Hepatic stellate cell (primary cell): ENCODE measurements around the gene RNF222.
A peak's percentile ranks its signal among the peaks of the same experiment; 100 is the strongest.

Experiments used
- DNase-seq: peaks from one replicate; pipeline ENCODE4 v3.0.0; 2011; ENCODE audit warnings: low spot score

RNF222 gene, protein sequence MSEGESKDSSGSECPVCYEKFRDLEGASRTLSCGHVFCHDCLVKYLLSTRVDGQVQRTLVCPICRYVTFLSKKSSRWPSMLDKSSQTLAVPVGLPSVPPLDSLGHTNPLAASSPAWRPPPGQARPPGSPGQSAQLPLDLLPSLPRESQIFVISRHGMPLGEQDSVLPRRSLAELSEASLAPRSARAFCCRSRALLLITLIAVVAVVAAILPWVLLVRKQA

DNA sequence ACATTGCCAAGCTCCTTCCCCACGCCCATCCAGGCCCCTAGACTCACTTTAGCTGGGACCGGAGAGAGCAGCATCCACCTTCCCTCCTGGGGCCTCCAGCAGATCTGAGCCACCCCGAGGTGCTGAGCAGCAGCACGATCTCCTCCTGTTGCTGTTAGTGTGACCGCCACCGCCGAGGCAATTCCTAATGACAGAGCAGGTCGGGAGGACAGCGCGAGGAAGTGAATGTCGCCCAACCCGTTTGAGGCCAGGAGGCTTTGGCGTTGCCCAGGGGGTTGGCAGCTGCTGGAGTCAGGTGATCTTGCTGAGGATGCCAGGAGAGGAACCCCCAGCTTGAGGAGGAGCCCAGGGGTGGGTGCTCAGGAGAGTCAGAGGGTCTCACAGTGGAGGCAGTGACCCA, at the start of gene RNF222:
RNF222 (minus strand) TSS at position 192 of the 400 bp plus-strand sequence. CDS start 4,366 bp downstream, outside the sequence.
- no peak for DNase-seq

DNA sequence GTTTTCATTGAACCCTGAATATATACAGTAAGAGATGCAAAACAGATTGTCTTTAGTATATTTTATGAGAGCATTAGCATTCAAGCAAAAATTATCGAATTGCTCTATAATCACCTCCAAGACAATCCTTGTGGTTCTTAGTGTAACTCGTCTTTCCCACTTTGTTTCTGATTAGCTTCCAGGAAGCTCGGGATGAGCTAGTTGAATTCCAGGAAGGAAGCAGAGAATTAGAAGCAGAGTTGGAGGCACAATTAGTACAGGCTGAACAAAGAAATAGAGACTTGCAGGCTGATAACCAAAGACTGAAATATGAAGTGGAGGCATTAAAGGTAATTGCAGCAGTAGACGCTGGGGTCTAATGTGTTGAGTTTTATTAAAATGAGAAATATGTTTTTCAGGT, 47.9 kb upstream of the RNF222 start:
- DNase-seq = no peak

DNA sequence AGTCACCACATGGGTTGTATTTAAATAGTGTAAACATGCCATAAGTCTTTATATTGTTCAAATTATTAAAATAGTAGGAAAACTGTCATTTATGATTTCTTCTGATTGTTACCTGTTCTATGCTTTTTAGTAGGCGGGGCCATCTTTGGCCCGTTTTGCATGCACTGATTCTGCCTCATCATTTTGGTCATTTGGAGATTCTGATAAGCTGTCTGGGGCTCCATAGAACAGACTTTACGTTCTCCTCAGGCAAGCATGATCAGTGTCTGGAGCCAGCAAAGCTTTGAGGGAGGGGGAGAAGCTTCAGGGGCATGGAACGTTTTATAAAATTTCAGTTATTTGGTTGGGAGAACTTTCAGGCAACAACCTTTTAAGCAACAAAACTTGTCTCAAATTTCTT, 46.9 kb upstream of the RNF222 start:
- no peak for DNase-seq

DNA sequence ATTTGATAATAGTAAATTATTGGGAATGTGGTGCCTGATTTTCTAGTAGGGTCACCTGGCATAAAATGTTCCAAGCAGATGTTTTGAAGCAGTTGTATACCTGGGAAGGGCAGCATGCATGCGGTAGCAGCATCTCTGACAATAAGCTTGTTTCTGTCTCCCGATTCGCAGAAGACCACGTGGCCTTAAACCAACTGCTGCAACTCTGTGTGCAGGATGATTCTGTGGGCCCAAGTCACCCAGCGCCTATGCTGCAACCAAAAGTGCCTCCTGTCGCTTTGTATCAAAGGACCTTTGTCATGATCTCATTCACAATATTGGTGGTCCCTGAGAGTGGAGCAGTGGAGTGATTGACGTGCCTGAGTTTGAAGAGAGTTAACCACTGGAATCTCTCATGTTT, 46.1 kb upstream of the RNF222 start:
- DNase-seq = no peak

DNA sequence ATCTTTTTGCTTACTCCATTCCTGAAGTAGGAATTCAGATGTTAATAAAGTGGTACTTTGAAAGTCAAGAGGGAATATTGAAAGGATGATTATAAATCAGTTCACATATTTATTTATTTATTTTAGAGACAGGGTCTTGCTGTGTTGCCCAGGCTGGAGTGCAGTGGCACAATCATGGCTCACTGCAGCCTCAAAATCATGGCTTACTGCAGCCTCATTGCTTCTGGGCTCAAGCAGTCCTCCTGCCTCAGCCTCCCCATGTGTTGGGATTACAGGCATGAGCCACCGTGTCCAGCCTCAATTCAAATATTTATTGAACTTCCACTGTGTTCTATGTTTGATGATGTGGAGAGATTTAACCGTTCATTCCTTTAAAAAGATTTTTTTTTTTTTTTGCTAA, 44.7 kb upstream of the RNF222 start:
- no peak for DNase-seq

DNA sequence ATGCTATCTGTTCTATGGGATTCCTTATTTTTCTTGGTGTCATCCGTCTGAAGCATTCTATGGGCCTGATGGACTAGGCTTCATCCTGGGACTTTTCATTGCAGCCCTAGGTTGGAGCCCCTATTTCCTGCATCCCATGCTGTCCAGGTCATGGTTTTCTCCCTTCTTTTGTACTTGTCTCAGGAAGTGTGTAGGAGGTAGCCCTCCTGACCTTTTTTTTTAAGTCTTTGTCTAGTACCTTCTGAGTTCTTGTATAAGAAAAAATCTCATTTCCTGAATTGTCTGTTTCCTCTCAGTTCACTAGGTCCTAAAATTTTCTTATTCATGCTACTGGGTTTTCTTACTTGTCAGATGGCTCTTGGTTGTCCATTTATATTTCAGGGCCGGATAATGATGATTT, 44.1 kb upstream of the RNF222 start:
- no peak for DNase-seq

DNA sequence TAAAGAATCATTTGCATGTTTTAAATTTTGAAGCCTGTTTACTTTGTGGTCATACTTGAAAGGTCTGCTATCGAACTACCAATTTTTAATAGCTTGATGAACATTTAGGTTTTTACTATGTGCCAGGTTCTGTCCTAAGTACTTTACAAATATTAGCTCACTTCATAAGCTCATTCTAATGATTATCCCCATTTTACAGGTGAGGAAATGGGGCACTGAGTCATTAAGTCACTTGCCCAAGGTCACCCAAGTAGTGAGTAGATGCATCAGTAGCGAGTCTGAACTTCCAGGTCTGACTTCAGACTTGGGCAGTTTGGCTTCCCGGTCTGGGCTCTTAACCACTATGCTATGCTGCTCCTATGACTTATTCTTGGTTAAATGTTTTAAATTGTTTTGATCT, 42.1 kb upstream of the RNF222 start:
- DNase-seq = no peak

DNA sequence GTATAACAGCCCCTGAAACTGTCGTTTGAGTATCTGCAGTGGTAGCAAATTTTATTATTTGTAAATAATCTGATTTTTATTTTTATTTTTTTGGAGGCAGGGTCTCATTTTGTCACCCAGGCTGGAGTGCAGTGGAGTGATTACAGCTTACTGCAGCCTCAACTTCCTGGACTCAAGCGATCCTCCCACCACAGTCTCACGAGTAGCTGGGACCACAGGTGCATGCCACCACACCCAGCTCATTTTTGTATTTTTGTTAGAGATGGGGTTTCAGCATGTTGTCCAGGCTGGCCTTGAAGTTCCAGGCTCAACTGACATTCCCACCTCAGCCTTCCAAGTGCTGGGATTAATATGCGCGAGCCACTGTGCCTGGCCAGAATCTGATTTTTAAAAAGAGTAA, 40.8 kb upstream of the RNF222 start:
- DNase-seq = no peak

DNA sequence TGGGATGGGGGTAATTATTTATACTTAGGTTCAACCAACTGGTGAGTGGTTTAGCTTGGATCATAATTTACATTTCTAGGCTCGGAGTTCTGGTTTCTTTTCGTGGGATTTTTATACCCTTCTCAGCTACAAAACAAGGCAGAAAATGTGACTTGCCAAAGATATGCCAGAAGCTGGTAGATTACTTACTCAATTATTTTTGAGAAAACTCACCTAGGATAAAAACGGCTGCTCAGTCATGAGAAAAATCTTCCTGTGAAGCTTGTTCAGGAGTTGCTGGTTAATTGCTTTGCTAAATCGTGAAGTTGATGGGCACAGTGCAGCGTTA, 39.2 kb upstream of the RNF222 start:
- peak; percentile 35 for DNase-seq

DNA sequence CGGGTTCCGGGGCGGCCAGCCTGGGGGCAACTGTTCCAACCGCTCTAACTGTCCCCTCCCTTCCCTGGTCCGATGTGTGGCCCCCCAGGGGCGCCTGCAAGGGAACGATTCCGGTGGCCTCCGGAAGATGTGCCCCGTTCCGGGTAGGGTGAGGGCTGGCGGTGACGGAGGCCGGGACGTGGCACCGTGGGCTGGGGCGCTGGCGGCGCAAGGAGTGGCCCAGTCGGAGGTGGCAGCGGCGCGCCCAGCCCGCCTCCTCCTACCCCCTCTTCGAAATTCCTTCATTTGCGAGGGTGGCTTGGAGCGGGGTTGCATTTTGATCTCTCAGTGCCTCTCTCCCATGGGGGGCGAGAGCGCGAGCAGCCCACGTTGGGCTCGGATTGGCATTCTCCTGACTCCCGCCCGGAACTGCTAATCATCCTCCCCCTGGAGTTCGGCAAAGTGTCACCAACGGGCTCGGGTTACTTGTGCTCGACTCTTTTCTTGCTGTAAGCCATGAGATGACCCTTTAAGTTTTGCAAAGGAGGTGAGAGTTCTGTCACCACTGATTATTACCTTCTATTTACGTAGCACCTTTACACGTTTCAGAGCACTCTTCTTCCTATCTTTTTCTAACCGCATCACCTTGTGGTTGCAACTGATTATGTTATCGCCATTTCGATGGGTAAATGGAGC, 38.7 kb upstream of the RNF222 start:
- peak; percentile 70 for DNase-seq

DNA sequence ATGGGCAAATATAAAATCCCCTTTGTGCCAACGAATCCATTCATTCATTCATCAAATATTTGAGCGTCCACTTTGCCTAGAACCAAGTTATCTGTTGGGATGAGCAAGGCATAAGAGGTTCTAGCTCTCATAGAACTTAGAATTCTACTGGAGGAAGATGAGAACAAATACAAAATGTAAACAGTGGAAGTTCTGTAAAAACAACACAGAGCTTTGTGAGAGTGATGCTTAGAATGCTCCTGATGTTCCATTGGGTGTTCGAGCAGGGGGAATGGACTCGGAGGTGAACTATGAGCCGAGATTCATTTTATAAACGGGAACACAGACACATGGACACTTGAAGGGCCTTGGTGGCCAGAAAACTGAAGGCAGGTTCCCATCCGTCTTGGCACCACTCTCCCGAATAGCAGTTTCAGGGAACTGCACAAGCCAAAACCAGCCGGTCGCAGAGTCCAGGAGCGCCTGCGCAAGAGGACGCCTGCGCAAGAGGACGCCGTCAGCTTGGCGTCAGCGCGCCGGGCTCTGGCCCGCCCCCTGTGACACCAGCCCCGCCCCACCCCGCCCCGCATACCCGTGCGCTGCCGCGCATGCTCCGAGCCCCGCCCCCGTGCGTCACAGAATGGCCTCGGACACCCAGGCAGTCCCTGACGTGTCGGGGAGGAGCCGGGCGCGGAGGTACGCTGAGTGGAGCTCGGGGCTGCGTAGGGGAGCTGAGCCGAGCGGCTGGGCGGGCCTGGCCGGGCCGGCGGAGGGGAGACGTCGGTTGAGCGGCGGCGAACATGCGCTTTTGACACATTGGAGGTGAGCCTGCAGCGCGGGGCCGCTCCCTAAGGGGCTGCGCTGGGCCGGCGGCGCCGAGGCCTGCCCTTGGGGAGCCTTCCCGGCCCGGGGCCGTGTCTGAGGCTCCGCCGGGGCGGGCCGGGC, 37.9 kb upstream of the RNF222 start, which contains the start of gene NDEL1:
NDEL1 (plus strand) TSS at position 640 of the 924 bp plus-strand sequence. CDS start 8,388 bp downstream, outside the sequence.
- peak; percentile 99 for DNase-seq

DNA sequence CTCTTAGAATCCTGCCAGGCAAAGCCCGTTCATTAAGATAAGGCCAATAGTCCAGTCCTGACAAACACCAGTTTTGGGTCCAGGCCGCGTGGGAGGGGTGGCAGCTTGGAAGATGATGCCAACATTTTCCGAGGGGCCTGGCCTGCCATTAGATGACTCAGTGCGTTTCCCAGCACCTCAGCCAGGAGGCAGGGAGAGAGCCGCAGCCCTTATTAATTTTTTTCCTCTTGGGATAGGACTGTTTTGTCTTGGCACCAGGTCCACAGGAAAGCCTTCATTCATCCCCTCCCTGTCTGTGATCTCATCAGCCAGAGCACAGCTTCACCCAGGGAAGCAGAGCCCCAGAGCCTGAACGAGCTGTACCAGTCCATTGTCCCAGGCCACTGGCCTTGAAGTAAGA, 33.3 kb upstream of the RNF222 start:
- no peak for DNase-seq

DNA sequence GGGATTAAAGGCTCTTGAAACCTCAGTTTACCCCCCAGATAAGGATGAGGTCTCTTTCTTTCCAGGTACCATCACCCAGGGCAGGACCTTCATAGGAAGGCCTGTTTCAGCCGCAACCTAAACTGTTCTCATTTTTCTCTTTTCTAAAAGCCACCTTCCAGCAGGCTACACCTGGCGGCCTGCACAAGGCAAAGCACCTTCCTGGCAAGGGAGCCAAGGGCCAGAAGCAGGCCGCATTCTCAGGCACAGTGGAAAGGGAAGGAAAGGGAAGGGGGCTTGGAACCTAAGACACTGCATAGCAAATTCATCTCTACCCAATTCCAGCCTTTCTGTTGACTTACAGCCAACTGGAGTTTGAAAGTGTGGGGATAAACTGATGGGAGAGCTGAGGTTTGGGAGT, 29.2 kb upstream of the RNF222 start:
- DNase-seq = no peak

DNA sequence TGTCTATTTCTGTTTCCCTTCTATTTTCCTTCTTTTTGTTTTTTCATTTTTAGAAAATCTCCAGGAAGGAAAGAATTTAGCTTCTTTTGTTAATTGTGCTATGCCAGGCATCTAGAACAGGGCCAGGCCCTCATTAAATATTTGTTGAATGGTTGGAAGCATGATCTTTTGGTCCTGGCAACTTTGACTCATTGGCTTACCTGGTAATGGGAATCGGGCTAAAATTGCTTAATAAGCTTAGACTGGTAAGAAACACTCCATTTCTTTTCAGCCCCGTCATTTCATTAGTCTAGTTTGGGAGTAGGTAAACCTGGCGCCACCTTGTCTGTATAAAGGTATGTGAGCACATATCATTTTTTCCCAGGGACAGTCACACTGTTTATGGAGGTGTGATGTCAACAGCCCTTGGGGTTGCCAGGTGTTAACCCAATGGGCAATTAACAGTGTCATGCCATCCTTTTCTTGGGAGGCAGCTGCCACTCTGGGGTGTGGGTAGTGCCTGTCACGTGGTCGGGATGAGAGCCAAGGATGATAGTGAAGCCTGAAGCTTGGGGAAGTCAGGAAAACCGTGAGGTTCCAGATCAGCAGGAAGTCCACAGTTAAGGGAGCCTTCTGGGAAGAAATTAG, 28.6 kb upstream of the RNF222 start:
- no peak for DNase-seq

DNA sequence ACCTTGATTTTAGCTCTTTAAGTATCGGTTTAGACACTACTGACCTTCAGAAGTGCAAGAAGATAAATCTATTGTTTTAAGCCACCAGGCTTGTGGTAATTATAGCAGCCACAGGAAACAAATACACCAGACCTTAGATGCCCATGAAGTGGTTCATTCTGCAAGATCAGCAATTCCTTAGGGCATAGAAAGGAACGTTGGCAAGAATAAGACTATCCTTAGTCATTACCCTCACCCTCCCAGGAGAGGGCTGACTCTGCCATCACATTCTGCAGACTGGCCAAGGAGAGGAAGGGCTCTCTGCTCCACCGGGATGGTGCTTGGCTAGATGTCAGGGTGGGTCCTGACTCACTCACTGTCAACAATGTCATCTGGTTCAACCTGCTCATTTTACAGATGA, 23.9 kb upstream of the RNF222 start:
- no peak for DNase-seq

DNA sequence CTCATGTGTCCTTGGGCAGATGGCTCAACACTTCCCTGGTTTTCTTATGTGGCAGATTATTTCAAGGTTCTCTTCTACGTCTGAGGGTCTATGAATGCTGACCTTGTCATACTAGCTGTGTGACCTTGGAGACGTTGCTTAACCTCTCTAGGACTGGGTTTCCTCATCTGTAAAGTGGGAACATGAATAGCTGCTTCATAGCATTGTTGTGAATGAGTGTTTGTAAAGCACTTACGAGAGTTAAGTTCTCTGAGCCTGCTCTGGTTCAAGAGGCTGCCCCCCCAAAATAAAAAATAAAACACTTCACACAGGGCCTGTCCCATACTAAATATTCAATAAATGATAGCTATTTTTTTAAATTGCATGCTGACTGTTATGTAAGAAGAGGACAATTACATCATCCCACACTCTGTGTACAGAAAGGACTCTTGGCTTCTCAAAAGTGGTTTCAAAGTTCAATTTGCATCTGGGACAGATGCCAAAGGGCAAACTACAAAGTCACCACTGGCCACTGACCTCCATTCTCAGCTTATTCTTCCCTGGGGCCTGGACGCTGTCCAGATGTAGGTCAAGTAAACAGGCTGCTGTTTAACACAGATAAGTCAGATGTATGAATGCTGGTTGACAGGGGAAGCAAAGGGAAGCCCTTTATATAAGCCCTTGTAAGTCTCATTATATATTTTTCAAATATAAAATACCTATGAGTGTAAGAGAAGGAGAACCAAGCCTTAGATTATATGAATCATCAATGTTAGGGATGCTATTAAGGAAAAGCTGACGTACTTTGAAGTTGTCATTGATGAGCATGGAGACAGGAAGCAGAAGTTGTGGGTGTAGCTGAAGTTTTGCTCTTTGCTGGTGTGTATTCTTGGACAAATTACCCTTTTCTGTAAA, 22.7 kb upstream of the RNF222 start:
- DNase-seq = no peak

DNA sequence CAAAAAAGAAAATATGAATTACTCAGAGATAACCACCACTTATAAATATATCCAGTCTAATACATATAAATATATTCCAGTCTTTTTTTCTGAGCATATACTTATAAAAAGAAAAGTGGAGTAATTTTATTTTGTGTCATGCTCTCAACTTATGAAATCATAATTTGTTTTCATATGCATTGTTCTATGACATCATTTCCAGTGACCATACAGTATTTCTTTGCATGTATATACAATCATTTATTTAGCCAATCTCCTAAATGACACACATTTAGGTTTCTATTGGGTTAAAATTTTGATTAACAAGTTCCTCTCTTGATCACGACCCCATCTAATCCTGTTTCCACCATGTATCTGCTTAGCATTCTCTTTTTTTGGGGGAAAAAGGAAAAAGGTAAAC, 21.7 kb upstream of the RNF222 start:
- DNase-seq = no peak

DNA sequence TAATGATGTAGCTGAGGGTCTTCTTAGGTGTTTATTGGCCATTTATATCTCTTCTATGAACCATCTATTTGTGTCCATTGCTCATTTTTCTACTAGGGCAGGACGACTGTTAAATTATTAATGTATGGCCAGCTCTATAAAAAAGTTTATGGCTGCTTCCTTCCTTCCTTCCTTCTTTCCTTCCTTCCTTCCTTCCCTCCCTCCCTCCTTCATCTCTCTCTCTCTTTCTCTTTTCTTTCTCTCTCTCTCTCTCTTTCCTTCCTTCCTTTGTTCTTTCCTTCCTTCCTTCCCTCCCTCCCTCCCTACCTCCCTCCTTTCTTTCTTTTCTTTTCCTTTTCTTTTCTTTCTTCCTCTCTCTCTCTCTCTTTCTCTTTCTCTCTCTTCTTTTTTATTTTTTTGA, 20.8 kb upstream of the RNF222 start:
- no peak for DNase-seq

DNA sequence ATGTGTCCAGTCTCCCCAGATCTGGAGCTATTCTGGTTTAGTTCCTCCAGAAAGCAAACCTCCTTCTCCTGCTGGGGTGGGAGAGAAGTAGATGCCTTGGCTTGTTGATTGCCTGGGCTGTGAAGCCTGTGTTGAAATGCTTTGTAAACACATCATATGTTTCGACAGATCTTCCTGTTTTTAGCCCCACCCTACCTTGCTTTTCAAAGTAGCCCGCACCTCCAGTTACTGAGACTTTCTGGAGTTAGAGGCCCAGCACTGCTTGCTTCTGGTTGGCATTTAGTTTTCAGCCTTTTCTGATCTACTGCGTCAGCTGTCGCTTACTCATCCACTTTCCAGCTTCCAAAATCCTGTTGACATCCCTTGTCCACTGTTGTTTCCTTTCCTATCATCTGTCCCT, 20.2 kb upstream of the RNF222 start:
- no peak for DNase-seq

DNA sequence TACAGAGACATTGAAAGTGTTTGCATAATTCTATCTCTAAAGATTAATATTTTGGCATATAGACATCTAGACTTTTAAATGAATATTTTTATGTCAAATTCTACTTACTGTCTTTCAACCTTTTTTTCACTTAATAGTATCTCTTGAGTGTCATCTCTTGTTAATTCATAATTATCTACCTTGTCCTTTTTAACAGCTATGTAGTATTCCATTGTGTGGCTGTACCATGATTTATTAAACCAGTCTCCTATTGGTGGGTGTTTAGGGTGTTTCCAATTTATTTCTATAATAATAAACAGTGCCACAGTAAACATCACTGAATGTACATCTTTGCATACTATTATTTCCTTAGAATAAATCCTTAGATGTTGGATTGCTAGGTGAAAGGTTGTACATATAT, 16.3 kb upstream of the RNF222 start:
- no peak for DNase-seq

DNA sequence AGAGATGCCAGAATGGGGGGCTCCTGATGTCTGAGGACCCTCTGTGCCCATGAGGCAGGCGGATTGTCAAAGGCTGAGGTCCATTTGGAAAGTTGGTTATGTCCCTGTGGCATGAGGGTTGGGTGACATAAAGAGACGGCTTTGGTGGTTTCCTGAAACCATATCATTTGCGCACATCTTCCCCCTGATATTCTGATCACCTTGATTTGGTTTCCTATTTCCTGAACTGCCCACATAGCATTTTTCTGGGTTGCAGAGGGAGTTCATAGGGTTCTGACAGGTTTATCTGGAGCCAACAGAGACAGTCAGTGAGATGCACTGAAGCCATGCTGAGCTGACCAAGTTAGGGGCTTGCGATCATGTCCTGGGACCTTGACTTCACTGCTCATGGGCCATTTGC, 15.7 kb upstream of the RNF222 start:
- no peak for DNase-seq

DNA sequence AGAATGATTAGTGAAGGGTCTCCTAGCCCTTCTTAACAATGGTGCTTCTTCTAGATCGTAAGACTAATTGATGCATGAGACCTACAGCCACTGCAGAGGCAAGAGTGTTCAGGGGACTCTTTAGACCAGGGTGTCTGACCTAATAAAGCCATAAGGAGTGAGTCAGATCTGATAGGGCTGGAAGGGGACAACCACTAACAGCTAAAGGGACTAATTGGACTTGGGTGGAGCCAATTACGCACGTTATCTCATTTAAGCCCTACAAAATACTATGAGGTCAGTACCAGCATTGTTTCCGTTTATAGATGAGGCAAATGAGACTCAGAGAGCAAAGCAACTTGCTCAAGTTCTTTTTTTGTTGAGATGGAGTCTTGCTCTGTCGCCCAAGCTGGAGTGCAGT, 14.5 kb upstream of the RNF222 start:
- DNase-seq = no peak
